HTERT RPE-1 (cell line): ENCODE results near the gene RAB34.
"Not testable (repeated sequence)": the region's sequence is repeated elsewhere in the genome, so short reads cannot be mapped to it uniquely, and the experiment has no call there.

Experiments
- in situ Hi-C: fragments of 300-500 bp; cut with MboI; formaldehyde crosslinking; loops from 4 replicates; pipeline ENCODE4 v1.14.3; 2020; ENCODE audit warnings: low sequenced_read_pairs

Gene RAB34

GRCh38 chr17:28729950-28730330 lies 12.3 kb upstream of the RAB34 start:
- in situ Hi-C loops, result no loop called here

DNA sequence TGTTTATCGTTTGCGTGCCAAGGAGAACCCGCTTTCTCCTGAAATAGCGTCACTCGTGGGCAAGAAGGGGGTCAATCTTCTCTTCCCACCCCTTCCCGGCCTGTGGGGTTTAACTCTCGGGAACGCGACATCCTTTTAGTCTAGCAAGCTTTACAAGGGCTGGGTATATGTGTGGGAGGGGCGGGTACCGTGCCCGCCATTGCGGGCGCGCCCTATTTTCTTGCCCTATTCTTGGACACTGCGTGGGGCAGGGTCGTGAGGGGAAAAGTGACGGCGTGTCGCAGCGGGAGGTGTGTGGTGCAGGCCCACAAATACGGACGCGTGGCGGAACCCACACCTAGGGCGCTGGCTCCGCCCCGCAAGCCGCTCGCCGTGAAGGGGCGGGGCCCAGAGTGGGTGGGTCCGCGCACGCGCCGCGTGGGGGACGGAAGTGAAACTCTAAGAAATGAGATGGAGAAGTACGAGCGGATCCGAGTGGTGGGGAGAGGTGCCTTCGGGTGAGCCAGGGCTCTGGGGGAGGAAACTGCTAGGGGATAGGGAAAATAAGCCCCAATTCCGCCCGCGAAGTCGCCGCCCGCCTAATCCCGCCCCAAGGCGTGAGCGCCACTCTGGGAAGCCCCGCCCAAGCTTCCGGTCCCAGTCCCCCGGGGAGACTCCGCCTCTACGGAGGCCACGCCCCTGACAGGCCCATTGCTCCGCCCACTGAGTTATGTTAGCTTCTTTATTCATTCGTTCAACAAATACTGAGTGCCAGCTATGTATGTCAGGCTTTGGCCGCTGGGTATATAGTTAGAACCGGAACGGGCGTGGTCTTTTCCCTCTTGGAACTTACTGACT lies 10.9 kb upstream of the RAB34 start, which contains the start of gene NEK8:
TSS of gene NEK8 (plus strand) at position 425 of the 837 bp plus-strand sequence. CDS start at position 451, 26 bp downstream.
- in situ Hi-C loops, result no loop called here

DNA sequence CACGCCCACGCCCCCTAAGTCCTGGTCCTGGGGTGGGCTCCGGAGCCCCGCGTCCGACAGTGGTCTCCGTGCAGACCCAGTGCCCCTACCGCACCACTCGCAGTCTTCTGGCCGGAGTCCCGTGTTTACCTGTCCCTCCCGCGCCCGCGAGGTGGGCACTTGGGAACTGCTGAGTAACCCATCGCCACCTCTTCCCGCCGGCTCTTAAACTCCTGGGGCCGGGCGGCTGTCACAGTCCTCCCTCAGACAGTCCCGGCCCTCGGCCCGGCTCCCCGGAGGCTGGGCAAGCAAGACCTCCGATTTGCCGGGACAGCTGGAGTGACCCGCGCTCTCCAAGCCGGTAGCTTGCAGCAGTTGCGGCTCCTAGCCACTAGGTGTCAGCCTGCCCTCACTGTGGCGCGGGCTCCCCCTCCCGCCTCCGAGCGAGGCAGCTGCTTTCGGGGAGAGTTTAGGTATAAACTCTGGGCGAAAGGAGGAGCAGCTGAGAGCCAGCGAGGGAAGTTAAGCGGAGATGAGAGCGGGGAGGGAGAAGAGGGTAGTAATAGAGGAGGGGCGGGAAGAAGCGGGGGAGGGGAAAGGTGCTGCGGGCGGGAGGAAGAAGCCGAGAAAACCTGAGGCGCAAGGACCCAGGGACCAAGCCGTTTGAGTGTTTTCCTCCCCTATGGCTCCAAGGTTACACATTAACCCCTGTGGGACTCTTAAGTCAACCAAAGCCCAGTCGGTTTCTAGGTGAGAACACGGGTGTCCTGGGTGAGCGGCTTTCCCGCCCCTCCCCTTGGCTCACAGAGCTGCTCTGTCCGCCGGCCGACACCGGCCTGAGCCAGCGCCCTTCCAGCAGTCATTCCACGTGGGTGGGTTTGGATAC lies 9.2 kb upstream of the RAB34 start:
- in situ Hi-C loops, result no loop called here

- in situ Hi-C loops, result no loop called here
These were observed 8.6 kb upstream of the RAB34 start, which contains the start of gene TLCD1 for GRCh38 chr17:28726226-28726626. Gene TLCD1, minus strand, starts transcription at chr17:28726233. Its CDS starts 136 bp downstream, at chr17:28726097.

DNA sequence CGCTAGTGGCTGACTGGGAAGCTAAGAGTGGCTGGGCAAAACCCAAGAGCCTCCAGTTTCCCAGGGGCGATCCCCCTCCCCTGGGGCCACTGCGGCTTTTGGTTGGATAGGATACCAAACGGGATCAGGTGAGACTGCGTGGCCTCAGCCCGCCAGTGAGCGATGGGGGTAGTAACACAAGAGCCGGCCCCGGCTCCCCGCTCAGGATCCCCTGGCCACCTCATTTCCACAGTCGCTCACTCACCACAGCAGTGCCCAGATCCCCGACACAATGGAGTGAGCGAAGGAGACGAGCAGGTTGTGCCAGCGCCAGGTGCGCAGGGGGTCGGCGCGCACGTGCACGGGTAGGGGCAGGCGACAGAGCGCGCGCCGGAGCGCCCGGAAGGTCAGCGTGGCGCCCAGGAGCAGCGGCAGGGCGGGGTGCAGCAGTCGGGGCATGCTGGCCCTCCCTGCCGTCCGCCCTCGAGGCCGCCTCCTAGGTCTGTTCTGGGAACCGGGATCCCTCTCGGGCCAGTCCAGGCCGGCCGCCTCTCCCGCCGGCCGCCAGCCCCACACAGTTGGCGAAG lies 8.1 kb upstream of the RAB34 start:
- in situ Hi-C loops, result no loop called here

DNA sequence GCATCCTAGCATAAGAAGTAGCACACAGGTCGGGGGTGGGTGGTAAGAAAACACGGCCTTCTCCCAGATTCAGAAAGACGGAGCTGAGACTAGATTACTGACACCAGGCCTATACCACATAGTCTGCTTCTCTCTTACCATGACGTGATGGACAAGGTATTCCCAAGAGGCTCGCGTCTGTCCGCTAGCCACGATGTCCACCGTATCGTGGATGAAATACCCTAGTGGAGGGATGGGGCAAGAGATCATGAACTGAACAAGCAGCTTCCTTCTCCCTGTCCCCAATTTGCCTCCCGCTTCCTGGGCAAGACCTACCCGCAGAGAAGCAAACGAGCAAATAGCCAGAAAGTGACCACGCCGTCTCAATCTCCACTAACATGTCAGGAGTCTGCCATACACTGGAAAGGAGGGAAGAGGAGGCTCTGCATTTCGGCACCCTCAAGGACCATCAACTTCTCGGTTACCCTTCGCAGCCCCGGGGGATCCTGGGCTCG lies 7.5 kb upstream of the RAB34 start:
- in situ Hi-C loops, result no loop called here

DNA sequence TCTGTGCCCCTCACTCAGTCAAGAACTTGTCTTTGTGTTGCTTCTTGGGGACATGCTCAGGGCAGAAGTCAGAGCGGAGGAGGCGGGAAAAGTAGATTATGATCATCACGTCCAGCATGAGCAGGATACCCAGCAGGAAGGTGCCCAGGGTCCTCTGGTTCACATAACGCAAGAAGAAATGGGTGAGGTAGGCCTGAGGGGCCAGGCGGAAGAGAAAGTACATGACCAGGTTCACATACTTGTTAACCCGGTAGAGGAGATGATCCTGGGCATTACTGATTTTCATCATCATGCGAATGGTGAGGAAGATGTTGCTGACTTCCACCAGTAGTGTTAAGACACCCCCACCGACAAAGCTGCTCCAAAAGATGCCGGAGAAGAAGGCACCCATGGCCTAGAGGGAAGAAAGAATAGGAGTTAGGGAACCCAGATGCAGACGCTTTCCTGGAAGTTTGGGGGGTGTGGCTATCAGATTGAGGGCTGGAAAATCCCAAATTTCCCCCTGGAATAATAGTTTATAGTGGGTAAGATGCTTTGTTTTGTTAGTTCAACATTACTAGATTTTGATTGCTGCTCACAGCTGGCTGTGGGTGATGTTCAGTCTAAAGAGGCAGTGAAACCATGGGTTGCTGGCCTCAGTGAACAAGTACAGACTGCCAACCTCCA lies 7.0 kb upstream of the RAB34 start:
- in situ Hi-C loops, result no loop called here

- in situ Hi-C loops, result not testable (repeated sequence)
These were observed 6.3 kb upstream of the RAB34 start for GRCh38 chr17:28723836-28724499.

- in situ Hi-C loops, result no loop called here
These were observed 5.6 kb upstream of the RAB34 start for GRCh38 chr17:28723159-28723835.

DNA sequence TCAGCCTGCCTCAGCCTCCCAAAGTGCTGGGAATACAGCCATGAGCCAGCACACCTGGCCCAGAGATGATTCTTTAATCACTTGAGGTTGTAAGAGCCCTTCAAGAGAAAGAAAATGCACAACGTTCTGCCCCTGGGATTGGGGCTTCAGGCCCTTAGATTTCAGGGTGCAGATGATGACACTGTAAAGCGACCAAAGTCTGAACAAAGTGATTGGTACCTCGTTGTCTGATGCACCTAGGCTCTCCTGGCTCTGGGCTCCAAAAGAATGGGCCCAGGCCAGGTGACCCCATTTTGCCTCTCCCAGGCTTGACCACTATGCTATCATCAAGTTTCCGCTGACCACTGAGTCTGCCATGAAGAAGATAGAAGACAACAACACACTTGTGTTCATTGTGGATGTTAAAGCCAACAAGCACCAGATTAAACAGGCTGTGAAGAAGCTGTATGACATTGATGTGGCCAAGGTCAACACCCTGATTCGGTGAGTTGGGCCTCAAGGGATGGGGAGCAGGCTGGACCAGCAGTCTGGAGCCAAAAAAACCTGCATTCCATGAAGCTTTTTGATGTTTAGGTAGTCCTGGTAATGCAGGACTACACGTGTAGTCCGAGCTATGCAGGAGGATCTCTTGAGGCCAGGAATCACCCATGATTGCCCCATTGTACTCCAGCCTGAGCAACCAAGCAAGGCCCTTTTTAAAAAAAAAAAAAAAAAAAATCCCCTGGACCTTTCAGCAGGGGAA lies 4.9 kb upstream of the RAB34 start:
- in situ Hi-C loops, result no loop called here

DNA sequence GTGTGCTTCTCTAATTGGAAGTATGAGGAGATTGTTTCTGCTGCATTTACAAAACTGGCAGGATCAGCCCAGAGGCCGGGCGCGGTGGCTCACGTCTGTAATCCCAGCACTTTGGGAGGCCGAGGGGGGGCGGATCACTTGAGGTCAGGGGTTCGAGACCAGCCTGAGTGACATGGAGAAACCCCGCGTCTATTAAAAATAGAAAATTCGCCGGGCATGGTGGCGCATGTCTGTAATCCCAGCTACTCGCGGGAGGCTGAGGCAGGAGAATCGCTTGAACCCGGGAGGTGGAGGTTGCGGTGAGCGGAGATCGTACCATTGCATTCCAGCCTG lies 3.3 kb upstream of the RAB34 start:
- in situ Hi-C loops, result not testable (repeated sequence)

- in situ Hi-C loops, result no loop called here
These were observed 2.8 kb upstream of the RAB34 start for GRCh38 chr17:28720247-28720996.

GRCh38 chr17:28719021-28719433 lies 1.4 kb upstream of the RAB34 start:
- in situ Hi-C loops, result no loop called here

GRCh38 chr17:28718333-28719020 lies 809 bp upstream of the RAB34 start:
- in situ Hi-C loops, result no loop called here

DNA sequence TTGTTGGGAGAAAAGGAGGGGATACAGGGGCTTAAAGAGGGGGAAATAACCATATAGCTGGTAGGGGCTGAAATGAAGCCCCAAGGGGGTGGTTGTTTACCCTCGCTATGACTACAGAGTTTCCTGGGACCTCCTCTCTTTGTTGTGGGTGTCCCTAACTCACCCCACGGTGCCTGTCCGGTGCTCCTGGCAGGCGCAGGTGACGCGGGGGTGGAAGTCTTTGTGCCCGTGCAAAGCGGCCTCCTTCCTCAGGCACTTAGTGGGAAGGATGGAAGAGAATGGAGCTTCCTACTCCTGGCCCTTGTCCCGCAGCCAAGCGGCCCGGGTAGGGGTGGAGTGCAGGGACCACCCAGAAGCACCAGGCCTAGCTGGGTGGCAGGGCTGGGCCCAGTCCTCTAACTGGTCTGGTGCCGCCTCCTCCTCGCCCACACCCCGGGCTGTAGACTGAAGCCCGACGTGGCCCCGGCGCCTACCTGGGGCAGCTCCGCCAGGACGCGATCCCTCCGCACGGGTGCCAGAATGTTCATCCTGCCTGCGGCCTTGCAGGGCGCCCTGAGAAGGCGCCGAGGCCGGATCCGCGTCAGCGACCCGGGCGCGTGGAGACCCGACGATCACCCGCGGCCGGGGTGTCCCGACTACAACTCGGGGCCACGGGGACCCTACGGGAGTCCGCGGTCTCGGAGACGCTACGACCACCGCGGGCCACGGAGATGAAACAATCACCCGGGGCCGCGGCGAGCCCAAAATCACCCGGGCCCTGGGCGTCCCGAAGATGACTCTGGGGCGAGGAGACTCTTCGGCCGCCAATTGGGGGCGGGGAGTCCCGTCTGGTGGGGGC lies 709 bp downstream of the RAB34 start:
- in situ Hi-C loops, result no loop called here

DNA sequence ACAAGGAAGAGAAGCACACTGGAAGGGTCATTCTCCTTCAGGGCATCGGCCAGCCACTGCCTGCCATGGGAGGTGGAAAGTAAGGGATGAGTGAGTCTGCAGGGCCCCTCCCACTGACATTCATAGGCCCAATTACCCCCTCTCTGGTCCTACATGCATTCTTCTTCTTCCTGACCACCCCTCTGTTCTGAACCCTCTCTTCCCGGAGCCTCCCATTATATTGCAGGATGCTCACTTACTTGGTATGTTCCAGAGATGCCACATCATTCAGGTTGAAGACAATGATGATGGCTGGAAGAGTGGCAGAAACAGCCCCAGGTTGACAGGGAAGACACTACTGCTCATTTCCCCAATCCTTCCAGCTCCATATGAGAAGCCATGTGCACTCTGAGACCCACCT lies 2.5 kb downstream of the RAB34 start:
- in situ Hi-C loops, result no loop called here

DNA sequence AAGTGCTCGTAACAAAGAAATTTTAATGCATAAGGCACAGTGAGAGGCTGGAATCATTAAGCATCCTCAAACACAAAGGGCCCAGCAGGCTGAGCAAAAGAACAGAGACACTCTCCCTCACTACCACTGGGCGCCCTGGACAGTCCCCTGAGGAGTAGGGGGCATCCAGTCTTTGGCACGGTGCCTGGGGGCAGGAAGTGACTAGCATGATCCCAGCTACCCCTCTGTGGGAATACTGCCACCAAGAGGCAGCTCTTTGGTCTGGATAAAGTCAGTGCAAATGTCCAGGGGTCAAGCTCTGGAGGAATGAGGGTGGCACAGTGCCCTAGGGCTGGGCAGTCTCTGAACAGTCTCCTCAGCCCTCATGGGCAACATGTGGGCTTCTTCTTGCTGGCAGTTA lies 3.4 kb downstream of the RAB34 start:
- in situ Hi-C loops, result no loop called here
